GM19193 (cell line): ENCODE measurements around the gene FAM174C.

Experiments used
- POLR2A ChIP-seq: IDR thresholded peaks from 4 replicates; pipeline ENCODE4 v1.6.1; 2011; ENCODE audit not compliant: insufficient read depth, insufficient read length; ENCODE audit errors: extremely low read depth

The FAM174C gene

GRCh38 chr19:1252821-1253513 is 22.4 kb upstream of the FAM174C start:
- TF ChIP-seq POLR2A: no peak

- no peak for TF ChIP-seq POLR2A
Measured at GRCh38 chr19:1253514-1254080, 21.7 kb upstream of the FAM174C start.

- TF ChIP-seq POLR2A: peak; percentile 23
Measured at GRCh38 chr19:1254081-1254527, 21.2 kb upstream of the FAM174C start.

GRCh38 chr19:1254530-1255185 is 20.7 kb upstream of the FAM174C start:
- TF ChIP-seq POLR2A: no peak

- no peak for TF ChIP-seq POLR2A
Measured at GRCh38 chr19:1255186-1256161, 19.9 kb upstream of the FAM174C start.

- no peak for TF ChIP-seq POLR2A
Measured at GRCh38 chr19:1256646-1257474, 18.5 kb upstream of the FAM174C start.

GRCh38 chr19:1257475-1258162 is 17.7 kb upstream of the FAM174C start:
- no peak for TF ChIP-seq POLR2A

- TF ChIP-seq POLR2A: no peak
Measured at GRCh38 chr19:1258163-1258492, 17.2 kb upstream of the FAM174C start.

- TF ChIP-seq POLR2A: no peak
Measured at GRCh38 chr19:1258707-1259205, 16.6 kb upstream of the FAM174C start.

- TF ChIP-seq POLR2A: peak; percentile 71
Measured at GRCh38 chr19:1259206-1259875, 16.0 kb upstream of the FAM174C start.

GRCh38 chr19:1259876-1260748 is 15.2 kb upstream of the FAM174C start:
- peak; percentile 29 for TF ChIP-seq POLR2A
